ENCODE measurements around the gene MARS1.
A peak's percentile ranks its signal among the peaks of the same experiment; 100 is the strongest.

MARS1 gene

GRCh38 chr12:57518920-57519795, 31.3 kb downstream of the MARS1 start:
- DNase-seq: peak in 1 of 2 donors; percentile 9

- peak; percentile 24 to 49 for DNase-seq
Measured at GRCh38 chr12:57519796-57520052, 31.9 kb downstream of the MARS1 start.

GRCh38 chr12:57520053-57520818, 32.4 kb downstream of the MARS1 start, which contains the start of gene DDIT3:
Gene DDIT3, minus strand, starts transcription at chr12:57520514. Its CDS starts 3,108 bp downstream, at chr12:57517406.
- DNase-seq: peak; percentile 100

GRCh38 chr12:57521525-57522010, 33.7 kb downstream of the MARS1 start:
- DNase-seq: no peak

GRCh38 chr12:57522011-57522886, 34.4 kb downstream of the MARS1 start, which contains the start of gene MBD6:
Gene MBD6, plus strand, starts transcription at chr12:57522824. Its CDS starts 1,480 bp downstream, at chr12:57524304.
- peak; percentile 94 for DNase-seq

GRCh38 chr12:57522887-57523705, 35.2 kb downstream of the MARS1 start:
- peak; percentile 56 to 69 for DNase-seq

- peak in 1 of 2 donors; percentile 33 for DNase-seq
Measured at GRCh38 chr12:57523706-57524614, 36.1 kb downstream of the MARS1 start.

- DNase-seq: no peak
Measured at GRCh38 chr12:57524814-57525614, 37.1 kb downstream of the MARS1 start.

GRCh38 chr12:57525615-57526383, 37.9 kb downstream of the MARS1 start:
- no peak for DNase-seq

- DNase-seq: no peak
Measured at GRCh38 chr12:57526477-57527126, 38.7 kb downstream of the MARS1 start.

- DNase-seq: no peak
Measured at GRCh38 chr12:57527184-57527583, 39.3 kb downstream of the MARS1 start.

- no peak for DNase-seq
Measured at GRCh38 chr12:57528176-57528575, 40.3 kb downstream of the MARS1 start.

- no peak for DNase-seq
Measured at GRCh38 chr12:57528831-57529555, 41.1 kb downstream of the MARS1 start.

GRCh38 chr12:57529831-57530230, 42.0 kb downstream of the MARS1 start:
- no peak for DNase-seq

GRCh38 chr12:57530396-57531142, 42.7 kb downstream of the MARS1 start:
- no peak for DNase-seq

- DNase-seq: no peak
Measured at GRCh38 chr12:57531836-57532235, 44.0 kb downstream of the MARS1 start.

- DNase-seq: no peak
Measured at GRCh38 chr12:57533108-57533507, 45.2 kb downstream of the MARS1 start.
